ENCODE measurements around the gene LAD1.

- TF ChIP-seq, protein P1, sequence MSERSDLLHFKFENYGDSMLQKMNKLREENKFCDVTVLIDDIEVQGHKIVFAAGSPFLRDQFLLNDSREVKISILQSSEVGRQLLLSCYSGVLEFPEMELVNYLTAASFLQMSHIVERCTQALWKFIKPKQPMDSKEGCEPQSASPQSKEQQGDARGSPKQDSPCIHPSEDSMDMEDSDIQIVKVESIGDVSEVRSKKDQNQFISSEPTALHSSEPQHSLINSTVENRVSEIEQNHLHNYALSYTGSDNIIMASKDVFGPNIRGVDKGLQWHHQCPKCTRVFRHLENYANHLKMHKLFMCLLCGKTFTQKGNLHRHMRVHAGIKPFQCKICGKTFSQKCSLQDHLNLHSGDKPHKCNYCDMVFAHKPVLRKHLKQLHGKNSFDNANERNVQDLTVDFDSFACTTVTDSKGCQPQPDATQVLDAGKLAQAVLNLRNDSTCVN (CRISPR knock-in tag; IDR thresholded peaks at IDR 0.05), result no peak
- TF ChIP-seq ATF2 (CRISPR knock-in tag; IDR thresholded peaks at IDR 0.05) (no peak), MNT (conservative IDR thresholded peaks at IDR 0.05) (no peak), ESRRA (IDR thresholded peaks at IDR 0.05; ENCODE audit: borderline replicate concordance, low read depth) (no peak), TRIM25 (IDR thresholded peaks at IDR 0.05; ENCODE audit: borderline replicate concordance) (no peak), JUN (IDR thresholded peaks at IDR 0.05; ENCODE audit: borderline replicate concordance, low read depth, low read length) (no peak), JUN (CRISPR knock-in tag; IDR thresholded peaks at IDR 0.05; ENCODE audit: borderline replicate concordance) (no peak)
These were observed 51.5 kb downstream of the LAD1 start for GRCh38 chr1:201347498-201348210.

All from K562 (cell line).